Measurements from ENCODE around the gene ZCCHC24. TPM values are rescaled to one million over a fixed set of nuclear protein-coding genes. Genes with fewer than 3 reads are reported as not detected.

The ZCCHC24 gene
- total and polyA plus RNA-seq, 2 donors (not counting 1 experiment from before 2014, with no cell fraction given), result 33.2 to 44.4 TPM

GRCh38 chr10:79394664-79395063 lies 50.8 kb downstream of the ZCCHC24 start:
- H3K36me3 ChIP-seq (ENCODE audit: control insufficient read depth, insufficient read depth, low read length), result peaks cover 7% of the 10 kb centered on the region
- no peak overlapping the region for H3K4me2 ChIP-seq (ENCODE audit: extremely low read depth, insufficient read depth, low read length)

DNA sequence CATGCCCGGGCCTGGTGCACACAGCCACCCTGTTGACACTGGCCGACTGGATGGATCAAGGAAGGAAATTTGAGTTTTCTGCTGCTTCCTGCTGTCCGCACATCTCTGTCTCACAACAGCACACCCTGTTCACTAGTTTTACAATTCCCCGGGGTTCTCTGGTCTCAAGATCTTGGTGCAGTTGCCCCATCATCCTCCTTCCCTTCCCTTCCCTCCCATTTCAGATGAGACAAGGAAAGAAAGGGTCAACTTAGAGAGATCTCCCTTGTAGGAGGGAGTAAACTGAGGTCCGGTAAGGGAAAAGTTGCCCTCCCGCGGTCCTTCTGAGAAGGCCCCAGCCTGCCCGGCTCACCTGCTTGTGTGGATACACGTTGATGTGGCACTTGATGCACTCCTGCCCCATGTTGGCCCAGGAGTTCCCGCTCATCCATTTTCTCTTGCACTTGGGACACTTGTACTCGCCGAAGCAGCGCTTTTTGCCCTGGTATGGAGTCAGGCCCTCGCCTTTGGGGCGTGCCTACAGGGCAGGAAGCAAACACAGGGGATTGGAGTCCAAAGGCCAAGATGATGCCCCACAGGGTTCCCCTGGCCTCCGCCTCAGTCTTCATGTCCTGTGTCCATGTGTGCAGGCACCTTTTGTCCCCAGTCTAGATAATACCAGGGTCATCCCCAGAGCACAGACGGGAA lies 51.4 kb downstream of the ZCCHC24 start:
- Histone ChIP-seq H3K4me2 (ENCODE audit: extremely low read depth, insufficient read depth, low read length) (no peak overlapping the region), H3K27me3 (ENCODE audit: control insufficient read depth, insufficient read depth, low read length) (no peaks in the 10 kb centered on the region), H3K79me2 (ENCODE audit: control insufficient read depth, insufficient read depth, low read length) (peaks cover 3% of the 10 kb centered on the region), H2AFZ (ENCODE audit: low read length) (no peak overlapping the region), H4K20me1 (ENCODE audit: control insufficient read depth, extremely low read depth, insufficient read depth, low read length) (no peaks in the 10 kb centered on the region), H3K27ac (ENCODE audit: insufficient read depth, low read length) (no peak overlapping the region), H3K9me3 (ENCODE audit: control insufficient read depth, insufficient read depth, low read depth, low read length) (no peaks in the 10 kb centered on the region), H3K4me1 (ENCODE audit: control insufficient read depth, extremely low read depth, insufficient read depth, low read length) (peaks cover 24% of the 10 kb centered on the region), H3K36me3 (ENCODE audit: control insufficient read depth, insufficient read depth, low read length) (peaks cover 7% of the 10 kb centered on the region), H3K9ac (ENCODE audit: insufficient read depth, low read length) (no peak overlapping the region), H3K4me3 (replicated peaks in 1 of 4; ENCODE audit: control extremely low read depth in 1 of 4, insufficient read depth in 1 of 4, low read depth in 3 of 4, low read length in 4 of 4) (no peak overlapping the region)
- no peak for TF ChIP-seq EZH2 (IDR thresholded peaks at IDR 0.05; ENCODE audit: low read length, missing control alignments)
- no peak for TF ChIP-seq CTCF (conservative IDR thresholded peaks at IDR 0.05 in 1 of 2, IDR thresholded peaks at IDR 0.05 in 1 of 2; ENCODE audit: low read depth in 1 of 2, low read length in 2 of 2)
- DNase-seq (ENCODE audit: low read depth in 2 of 2), result no peak

More at GRCh38 chr10:79394664-79395063, 50.8 kb downstream of the ZCCHC24 start:
- no peak overlapping the region for H3K27ac ChIP-seq (ENCODE audit: insufficient read depth, low read length)
- peaks cover 3% of the 10 kb centered on the region for H3K79me2 ChIP-seq (ENCODE audit: control insufficient read depth, insufficient read depth, low read length)
- no peak overlapping the region for H2AFZ ChIP-seq (ENCODE audit: low read length)
- H3K4me1 ChIP-seq (ENCODE audit: control insufficient read depth, extremely low read depth, insufficient read depth, low read length), result peaks cover 26% of the 10 kb centered on the region
- no peaks in the 10 kb centered on the region for H3K9me3 ChIP-seq (ENCODE audit: control insufficient read depth, insufficient read depth, low read depth, low read length)
- DNase-seq (ENCODE audit: low read depth in 2 of 2), result no peak
- no peaks in the 10 kb centered on the region for H3K27me3 ChIP-seq (ENCODE audit: control insufficient read depth, insufficient read depth, low read length)
- TF ChIP-seq CTCF (conservative IDR thresholded peaks at IDR 0.05 in 1 of 2, IDR thresholded peaks at IDR 0.05 in 1 of 2; ENCODE audit: low read depth in 1 of 2, low read length in 2 of 2) (no peak), EZH2 (IDR thresholded peaks at IDR 0.05; ENCODE audit: low read length, missing control alignments) (no peak)
- H3K4me3 ChIP-seq (replicated peaks in 1 of 4; ENCODE audit: control extremely low read depth in 1 of 4, insufficient read depth in 1 of 4, low read depth in 3 of 4, low read length in 4 of 4), result no peak overlapping the region
- no peak overlapping the region for H3K9ac ChIP-seq (ENCODE audit: insufficient read depth, low read length)
- H4K20me1 ChIP-seq (ENCODE audit: control insufficient read depth, extremely low read depth, insufficient read depth, low read length), result no peaks in the 10 kb centered on the region

DNA sequence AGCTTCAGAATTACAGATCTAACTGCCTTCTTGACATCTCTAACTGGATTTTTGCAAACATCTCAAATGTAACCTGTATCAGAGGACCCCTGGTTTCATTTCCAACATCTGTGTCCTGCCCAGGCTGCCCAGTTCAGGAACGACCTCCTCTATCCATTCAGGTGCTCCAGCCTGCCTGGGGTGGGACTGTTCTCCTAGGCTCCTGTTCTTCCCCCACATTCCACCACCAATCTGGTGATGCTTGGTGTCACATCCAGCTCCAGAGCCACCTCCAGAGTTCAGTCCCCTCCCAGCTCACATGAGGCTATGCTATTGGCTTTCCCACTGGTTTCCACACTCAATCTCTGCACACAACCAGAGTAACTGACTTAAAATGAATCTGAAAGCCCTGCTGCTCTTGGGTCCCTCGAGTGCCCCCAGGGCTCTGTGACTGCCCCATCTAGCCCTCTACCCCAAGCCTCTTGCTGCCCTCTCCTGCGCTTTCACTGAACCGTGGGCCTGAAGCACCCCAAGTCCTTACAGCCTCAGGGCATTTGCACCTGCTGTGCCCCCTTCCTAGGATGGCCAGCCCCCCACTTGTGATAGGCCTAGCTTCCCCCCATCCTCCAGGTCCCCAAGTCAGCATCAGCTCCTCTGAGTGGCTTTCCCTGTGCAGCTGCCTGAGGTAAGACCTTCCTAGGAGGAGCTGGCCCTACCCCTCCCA lies 52.1 kb downstream of the ZCCHC24 start:
- no peak for DNase-seq (ENCODE audit: low read depth in 2 of 2)
- Histone ChIP-seq H3K79me2 (ENCODE audit: control insufficient read depth, insufficient read depth, low read length) (peaks cover 3% of the 10 kb centered on the region), H3K4me1 (ENCODE audit: control insufficient read depth, extremely low read depth, insufficient read depth, low read length) (peaks cover 18% of the 10 kb centered on the region), H3K27ac (ENCODE audit: insufficient read depth, low read length) (no peak overlapping the region), H3K9me3 (ENCODE audit: control insufficient read depth, insufficient read depth, low read depth, low read length) (no peaks in the 10 kb centered on the region), H3K4me3 (replicated peaks in 1 of 4; ENCODE audit: control extremely low read depth in 1 of 4, insufficient read depth in 1 of 4, low read depth in 3 of 4, low read length in 4 of 4) (no peak overlapping the region), H3K27me3 (ENCODE audit: control insufficient read depth, insufficient read depth, low read length) (no peaks in the 10 kb centered on the region), H3K4me2 (ENCODE audit: extremely low read depth, insufficient read depth, low read length) (no peak overlapping the region), H4K20me1 (ENCODE audit: control insufficient read depth, extremely low read depth, insufficient read depth, low read length) (no peaks in the 10 kb centered on the region), H3K9ac (ENCODE audit: insufficient read depth, low read length) (no peak overlapping the region), H2AFZ (ENCODE audit: low read length) (no peak overlapping the region), H3K36me3 (ENCODE audit: control insufficient read depth, insufficient read depth, low read length) (peaks cover 7% of the 10 kb centered on the region)
- TF ChIP-seq CTCF (conservative IDR thresholded peaks at IDR 0.05 in 1 of 2, IDR thresholded peaks at IDR 0.05 in 1 of 2; ENCODE audit: low read depth in 1 of 2, low read length in 2 of 2) (no peak), EZH2 (IDR thresholded peaks at IDR 0.05; ENCODE audit: low read length, missing control alignments) (no peak)

Data from fibroblast of lung (primary cell).